HL-60 (cell line): ENCODE results near the gene TYW3.
"Not testable (repeated sequence)": the region's sequence is repeated elsewhere in the genome, so short reads cannot be mapped to it uniquely, and the experiment has no call there.

ENCODE experiments used
- DNase-seq, 2 experiments: peaks; one replicate each; pipeline ENCODE4 v3.0.0-alpha.2; 2010 to 2020; ENCODE audit warnings: low read depth in 1 of 2, low spot score in 1 of 2
- H3K27ac ChIP-seq: fragments of 250-450 bp; sonication (Bioruptor Pico); replicated peaks from 2 replicates; pipeline ENCODE4 v1.5.1; 2020; ENCODE audit warnings: mild to moderate bottlenecking, moderate library complexity
- H3K27me3 ChIP-seq: fragments of 250-450 bp; sonication (Bioruptor Pico); 2 replicates; pipeline ENCODE4 v1.5.1; 2021; ENCODE audit warnings: mild to moderate bottlenecking, moderate library complexity; ENCODE audit not compliant: insufficient read depth, poor library complexity, severe bottlenecking
- H3K4me3 ChIP-seq: replicated peaks from 2 replicates; pipeline ENCODE4 v1.5.1; 2011; ENCODE audit warnings: mild to moderate bottlenecking, control low read depth, low read length; ENCODE audit not compliant: insufficient read depth
- CTCF ChIP-seq: IDR thresholded peaks from one replicate; pipeline ENCODE4 v1.5.1; 2011; ENCODE audit warnings: low read length, control low read depth, inconsistent platforms; ENCODE audit not compliant: insufficient read depth
- GABPA ChIP-seq: IDR thresholded peaks from 2 replicates; pipeline ENCODE4 v1.6.1; 2012; ENCODE audit warnings: low read depth
- POLR2AphosphoS5 ChIP-seq: IDR thresholded peaks from 2 replicates; pipeline ENCODE4 v1.6.1; 2012; ENCODE audit warnings: low read depth
- REST ChIP-seq: IDR thresholded peaks from 2 replicates; pipeline ENCODE4 v1.6.1; 2012; ENCODE audit warnings: low read depth; ENCODE audit not compliant: insufficient replicate concordance
- SPI1 ChIP-seq: IDR thresholded peaks from 2 replicates; pipeline ENCODE4 v1.6.1; 2012; ENCODE audit warnings: low read depth, mild to moderate bottlenecking, borderline replicate concordance

The TYW3 gene

GRCh38 chr1:74753104-74753503 is 20.2 kb downstream of the TYW3 start:
- no peak for DNase-seq
- Histone ChIP-seq H3K27ac (no peak overlapping the region), H3K4me3 (no peak overlapping the region), H3K27me3 (no peaks in the 10 kb centered on the region)
- no peak for TF ChIP-seq REST
- TF ChIP-seq CTCF = no peak
- TF ChIP-seq POLR2AphosphoS5 = no peak
- no peak for TF ChIP-seq GABPA
- no peak for TF ChIP-seq SPI1

- TF ChIP-seq REST (no peak), GABPA (no peak), POLR2AphosphoS5 (no peak), CTCF (no peak), SPI1 (no peak)
- Histone ChIP-seq H3K27me3 (no peaks in the 10 kb centered on the region), H3K4me3 (no peak overlapping the region), H3K27ac (no peak overlapping the region)
- DNase-seq = no peak
Observed at GRCh38 chr1:74755475-74755874, 22.5 kb downstream of the TYW3 start.

GRCh38 chr1:74756650-74757049 is 23.7 kb downstream of the TYW3 start:
- H3K27ac ChIP-seq, H3K4me3 ChIP-seq, H3K27me3 ChIP-seq, DNase-seq: not testable (repeated sequence)

GRCh38 chr1:74763807-74764206 is 30.9 kb downstream of the TYW3 start:
- no peak for DNase-seq
- TF ChIP-seq POLR2AphosphoS5 (no peak), GABPA (no peak), CTCF (no peak), REST (no peak), SPI1 (no peak)
- Histone ChIP-seq H3K27ac (no peak overlapping the region), H3K4me3 (no peak overlapping the region), H3K27me3 (no peaks in the 10 kb centered on the region)
